Measurements from ENCODE around the gene FKBP7.

- TF ChIP-seq CTCF (IDR thresholded peaks at IDR 0.05) (no peak), EP300 (IDR thresholded peaks at IDR 0.05) (no peak)
These were observed 39.1 kb upstream of the FKBP7 start for GRCh38 chr2:178517496-178517895.

Measured in tibial nerve (tissue), 4 donors.